ENCODE data around the gene GPC3.

DNA sequence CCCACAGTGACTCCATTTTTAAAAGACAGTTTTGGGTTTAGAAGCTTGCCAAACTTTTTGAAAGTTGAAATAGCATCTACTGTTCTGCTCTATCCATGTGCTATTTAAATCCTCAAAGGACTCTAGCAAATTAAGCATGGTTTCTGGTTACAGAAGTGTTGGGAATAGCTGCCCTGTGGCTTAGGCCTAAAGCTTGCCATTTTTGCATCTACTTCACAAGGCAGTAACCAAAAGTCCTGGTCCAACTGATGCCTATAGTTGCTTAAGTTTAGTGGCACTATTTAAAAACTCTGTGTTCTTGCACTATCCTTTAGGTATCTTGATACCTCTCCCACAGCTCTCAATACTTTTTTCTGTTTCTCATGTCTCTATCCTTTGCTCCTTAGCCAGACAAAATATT lies 319.1 kb downstream of the GPC3 start:
- TF ChIP-seq CTBP1 (IDR thresholded peaks at IDR 0.05; ENCODE audit: borderline replicate concordance), result no peak
- no peak for TF ChIP-seq ARNT (IDR thresholded peaks at IDR 0.05)
- TF ChIP-seq NFRKB (IDR thresholded peaks at IDR 0.05), result no peak
- no peak for TF ChIP-seq HDGF (IDR thresholded peaks at IDR 0.05; ENCODE audit: borderline replicate concordance)
- no peak for TF ChIP-seq ELF4 (IDR thresholded peaks at IDR 0.05)

All from HEK293T (cell line).